Fibroblast of peridontal ligament (primary cell): ENCODE results near the gene COL12A1.
A peak's percentile ranks its signal among the peaks of the same experiment; 100 is the strongest.

Experiments
- DNase-seq: peaks from one replicate; pipeline ENCODE4 v3.0.0-alpha.2; 2010; ENCODE audit errors: extremely low read depth

COL12A1 gene

GRCh38 chr6:75176076-75176582 lies 29.7 kb downstream of the COL12A1 start:
- no peak for DNase-seq

GRCh38 chr6:75171986-75172385 lies 33.9 kb downstream of the COL12A1 start:
- no peak for DNase-seq

GRCh38 chr6:75171567-75171966 lies 34.3 kb downstream of the COL12A1 start:
- DNase-seq: peak; percentile 53

GRCh38 chr6:75170691-75171560 lies 34.9 kb downstream of the COL12A1 start:
- DNase-seq: no peak

- DNase-seq: no peak
These were observed 35.9 kb downstream of the COL12A1 start for GRCh38 chr6:75169689-75170586.

- no peak for DNase-seq
These were observed 38.0 kb downstream of the COL12A1 start for GRCh38 chr6:75167851-75168250.

- no peak for DNase-seq
These were observed 38.5 kb downstream of the COL12A1 start for GRCh38 chr6:75167325-75167724.

- no peak for DNase-seq
These were observed 39.1 kb downstream of the COL12A1 start for GRCh38 chr6:75166773-75167172.

GRCh38 chr6:75166236-75166635 lies 39.6 kb downstream of the COL12A1 start:
- DNase-seq: peak; percentile 74

GRCh38 chr6:75158176-75158575 lies 47.7 kb downstream of the COL12A1 start:
- DNase-seq: no peak

- DNase-seq: peak; percentile 30
These were observed 48.5 kb downstream of the COL12A1 start for GRCh38 chr6:75157336-75157735.

- DNase-seq: no peak
These were observed 49.5 kb downstream of the COL12A1 start for GRCh38 chr6:75156186-75156878.

GRCh38 chr6:75155631-75156030 lies 50.2 kb downstream of the COL12A1 start:
- no peak for DNase-seq

GRCh38 chr6:75154973-75155372 lies 50.9 kb downstream of the COL12A1 start:
- DNase-seq: no peak

- DNase-seq: no peak
These were observed 55.0 kb downstream of the COL12A1 start for GRCh38 chr6:75150685-75151412.

GRCh38 chr6:75149696-75150095 lies 56.2 kb downstream of the COL12A1 start:
- DNase-seq: peak; percentile 52

- no peak for DNase-seq
These were observed 56.6 kb downstream of the COL12A1 start for GRCh38 chr6:75149240-75149639.

- DNase-seq: peak; percentile 58
These were observed 58.3 kb downstream of the COL12A1 start for GRCh38 chr6:75147512-75147911.

- no peak for DNase-seq
These were observed 59.9 kb downstream of the COL12A1 start for GRCh38 chr6:75145976-75146375.

- no peak for DNase-seq
These were observed 60.6 kb downstream of the COL12A1 start for GRCh38 chr6:75145211-75145610.

GRCh38 chr6:75144386-75144785 lies 61.5 kb downstream of the COL12A1 start:
- no peak for DNase-seq
